ENCODE data around the gene CFAP161.

- TF ChIP-seq, protein P1, sequence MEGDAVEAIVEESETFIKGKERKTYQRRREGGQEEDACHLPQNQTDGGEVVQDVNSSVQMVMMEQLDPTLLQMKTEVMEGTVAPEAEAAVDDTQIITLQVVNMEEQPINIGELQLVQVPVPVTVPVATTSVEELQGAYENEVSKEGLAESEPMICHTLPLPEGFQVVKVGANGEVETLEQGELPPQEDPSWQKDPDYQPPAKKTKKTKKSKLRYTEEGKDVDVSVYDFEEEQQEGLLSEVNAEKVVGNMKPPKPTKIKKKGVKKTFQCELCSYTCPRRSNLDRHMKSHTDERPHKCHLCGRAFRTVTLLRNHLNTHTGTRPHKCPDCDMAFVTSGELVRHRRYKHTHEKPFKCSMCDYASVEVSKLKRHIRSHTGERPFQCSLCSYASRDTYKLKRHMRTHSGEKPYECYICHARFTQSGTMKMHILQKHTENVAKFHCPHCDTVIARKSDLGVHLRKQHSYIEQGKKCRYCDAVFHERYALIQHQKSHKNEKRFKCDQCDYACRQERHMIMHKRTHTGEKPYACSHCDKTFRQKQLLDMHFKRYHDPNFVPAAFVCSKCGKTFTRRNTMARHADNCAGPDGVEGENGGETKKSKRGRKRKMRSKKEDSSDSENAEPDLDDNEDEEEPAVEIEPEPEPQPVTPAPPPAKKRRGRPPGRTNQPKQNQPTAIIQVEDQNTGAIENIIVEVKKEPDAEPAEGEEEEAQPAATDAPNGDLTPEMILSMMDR (IDR thresholded peaks at IDR 0.05), result no peak
- TF ChIP-seq POLR2AphosphoS5 (IDR thresholded peaks at IDR 0.05) (no peak), EP300 (IDR thresholded peaks at IDR 0.05) (no peak), POLR2A (IDR thresholded peaks at IDR 0.05) (no peak)
These were observed 54.3 kb downstream of the CFAP161 start for GRCh38 chr15:81188354-81188753.

Measured in gastroesophageal sphincter (tissue), 3 donors.